Measurements from ENCODE around the gene ZDHHC16. TPM values are rescaled to one million over a fixed set of nuclear protein-coding genes. Genes with fewer than 3 reads are reported as not detected.
"Not testable (repeated sequence)": the region's sequence is repeated elsewhere in the genome, so short reads cannot be mapped to it uniquely, and the experiment has no call there.

ZDHHC16 gene
- total RNA-seq, 1 experiment from 2014 or later, result 82.0 TPM

GRCh38 chr10:97434055-97434454, 11.9 kb upstream of the ZDHHC16 start:
- DNase-seq (ENCODE audit: low read depth), result no peak

DNA sequence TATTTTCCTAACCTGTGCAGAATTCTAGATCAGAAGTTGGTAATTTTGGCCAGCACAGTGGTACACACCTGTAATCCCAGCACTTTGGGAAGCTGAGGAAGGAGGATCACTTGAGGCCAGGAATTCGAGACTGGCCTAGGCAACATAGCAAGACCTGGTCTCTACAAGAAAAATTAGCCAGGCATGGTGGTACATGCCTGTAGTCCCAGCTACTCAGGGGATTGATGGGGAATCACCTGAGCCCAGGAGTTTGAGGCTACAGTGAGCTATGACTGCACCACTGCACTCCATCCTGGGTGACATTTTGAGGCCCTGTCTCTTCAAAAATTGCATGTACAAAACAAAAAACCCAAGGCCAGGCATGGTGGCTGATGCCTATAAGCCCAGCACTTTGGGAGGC, 11.4 kb upstream of the ZDHHC16 start:
- DNase-seq (ENCODE audit: low read depth), result no peak

DNA sequence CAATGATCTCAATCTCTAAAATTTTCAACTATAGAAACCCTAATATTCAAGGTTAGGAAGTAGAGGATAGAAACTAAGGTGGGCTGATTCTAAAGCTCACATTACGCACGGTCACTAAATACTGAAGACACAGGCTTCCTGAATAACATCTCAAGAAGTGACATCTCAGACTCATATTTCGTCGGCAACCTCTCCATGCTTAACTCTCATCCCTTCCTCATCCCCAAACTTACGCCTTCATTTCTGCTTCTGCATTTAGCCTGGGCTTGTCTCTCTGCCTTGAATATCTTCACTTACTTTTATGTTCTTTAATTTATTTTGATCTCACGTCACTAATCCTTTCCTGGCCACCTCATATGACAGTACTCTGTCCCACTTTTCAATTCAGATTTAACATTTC, 10.8 kb upstream of the ZDHHC16 start:
- no peak for DNase-seq (ENCODE audit: low read depth)

- DNase-seq (ENCODE audit: low read depth), result no peak
Measured at GRCh38 chr10:97442277-97442676, 3.7 kb upstream of the ZDHHC16 start.

DNA sequence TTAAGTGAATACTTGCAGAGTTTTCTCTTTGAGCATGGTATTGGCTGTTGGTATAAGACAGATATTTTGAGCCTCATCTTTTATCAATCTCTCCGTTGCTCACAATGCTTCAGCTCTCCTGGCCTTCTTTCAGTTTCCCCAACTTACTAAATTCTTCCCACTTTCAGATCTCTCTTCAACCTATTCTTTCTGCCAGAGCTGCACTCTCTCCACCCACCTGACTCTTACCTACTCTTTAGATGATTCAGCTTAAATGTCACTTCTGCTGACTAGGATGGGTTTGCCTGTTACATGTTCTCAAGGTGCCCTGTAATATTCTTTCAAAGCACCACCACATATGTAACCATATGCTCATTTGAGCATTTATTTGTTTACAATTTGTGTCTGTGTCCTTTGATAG, 1.8 kb upstream of the ZDHHC16 start:
- DNase-seq (ENCODE audit: low read depth), result no peak

DNA sequence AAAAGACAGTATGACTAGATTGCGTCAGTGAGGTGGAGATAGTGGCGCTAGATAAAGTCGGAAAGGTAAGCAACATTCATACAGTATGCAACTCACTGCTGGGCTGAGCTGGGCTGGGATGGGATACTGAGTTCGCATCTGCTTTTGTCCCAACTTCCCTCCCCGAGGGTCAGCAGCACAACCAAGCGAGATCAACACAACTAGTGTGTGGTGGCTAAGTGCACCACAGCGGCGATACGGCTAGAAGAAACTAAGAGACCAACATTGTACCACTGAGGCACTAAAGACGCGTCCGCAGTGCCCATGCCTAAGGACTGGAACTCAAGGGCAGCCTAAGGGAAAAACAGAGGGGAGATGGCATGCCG, 636 bp upstream of the ZDHHC16 start:
- no peak for DNase-seq (ENCODE audit: low read depth)

GRCh38 chr10:97450828-97451227, 4.9 kb downstream of the ZDHHC16 start:
- no peak for DNase-seq (ENCODE audit: low read depth)

DNA sequence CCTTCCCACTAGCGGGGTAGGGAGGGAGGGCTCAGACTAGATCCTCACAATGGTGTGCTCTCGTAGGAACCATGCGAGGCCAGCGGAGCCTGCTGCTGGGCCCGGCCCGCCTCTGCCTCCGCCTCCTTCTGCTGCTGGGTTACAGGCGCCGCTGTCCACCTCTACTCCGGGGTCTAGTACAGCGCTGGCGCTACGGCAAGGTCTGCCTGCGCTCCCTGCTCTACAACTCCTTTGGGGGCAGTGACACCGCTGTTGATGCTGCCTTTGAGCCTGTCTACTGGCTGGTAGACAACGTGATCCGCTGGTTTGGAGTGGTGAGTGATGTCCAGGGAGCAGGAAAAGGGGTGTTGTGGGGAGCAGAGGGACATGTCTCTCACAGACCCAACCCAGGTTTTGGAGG, 5.6 kb downstream of the ZDHHC16 start:
- DNase-seq (ENCODE audit: low read depth), result no peak

DNA sequence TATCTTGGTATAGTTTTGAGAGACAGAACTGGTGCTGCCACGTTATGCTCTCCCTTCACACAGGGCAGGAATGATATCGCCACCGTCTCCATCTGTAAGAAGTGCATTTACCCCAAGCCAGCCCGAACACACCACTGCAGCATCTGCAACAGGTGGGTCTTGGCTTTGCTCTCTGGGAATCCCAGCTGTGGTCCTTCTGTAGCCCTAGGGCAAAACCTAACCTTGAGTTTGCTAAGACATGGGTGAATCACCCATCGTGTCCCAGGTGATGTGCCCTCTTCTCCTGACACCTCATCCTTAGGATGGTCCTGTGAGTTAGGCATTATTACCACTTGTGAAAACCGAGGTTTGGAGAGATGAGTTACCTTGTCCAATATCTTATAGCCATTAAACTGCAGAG, 6.4 kb downstream of the ZDHHC16 start:
- DNase-seq (ENCODE audit: low read depth), result no peak

DNA sequence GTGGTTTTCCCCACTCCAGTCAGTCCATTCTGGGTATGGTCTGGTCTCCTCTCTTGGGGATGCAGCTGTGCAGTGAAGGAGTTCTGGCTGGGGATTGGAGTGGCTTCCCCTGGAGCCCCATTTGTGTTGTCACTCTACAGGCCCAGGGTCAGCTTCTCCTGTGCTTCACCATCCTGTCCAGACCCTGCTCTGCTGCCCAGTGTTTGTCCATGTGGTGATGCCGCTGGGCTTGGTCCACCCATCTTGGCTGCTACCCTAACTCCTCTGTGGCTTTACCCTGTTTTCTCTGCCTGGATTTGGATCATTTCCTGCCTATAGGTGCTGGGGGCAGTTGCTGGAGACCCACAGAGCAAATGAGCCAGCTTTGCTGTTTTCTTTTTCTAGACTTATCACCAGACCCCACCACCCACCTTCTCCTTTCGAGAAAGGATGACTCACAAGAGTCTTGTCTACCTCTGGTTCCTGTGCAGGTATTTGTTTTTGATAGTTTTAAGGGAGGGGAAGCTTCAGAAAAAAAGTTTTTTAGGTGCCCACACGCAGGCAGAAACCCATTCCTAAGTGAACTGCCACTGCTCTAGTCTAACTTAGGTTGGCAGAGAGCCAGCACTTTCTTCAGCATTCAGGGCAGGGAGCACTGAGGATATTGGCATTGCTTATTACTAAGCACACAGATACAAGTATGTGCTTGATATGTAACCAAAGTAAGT, 8.5 kb downstream of the ZDHHC16 start:
- DNase-seq (ENCODE audit: low read depth), result no peak

DNA sequence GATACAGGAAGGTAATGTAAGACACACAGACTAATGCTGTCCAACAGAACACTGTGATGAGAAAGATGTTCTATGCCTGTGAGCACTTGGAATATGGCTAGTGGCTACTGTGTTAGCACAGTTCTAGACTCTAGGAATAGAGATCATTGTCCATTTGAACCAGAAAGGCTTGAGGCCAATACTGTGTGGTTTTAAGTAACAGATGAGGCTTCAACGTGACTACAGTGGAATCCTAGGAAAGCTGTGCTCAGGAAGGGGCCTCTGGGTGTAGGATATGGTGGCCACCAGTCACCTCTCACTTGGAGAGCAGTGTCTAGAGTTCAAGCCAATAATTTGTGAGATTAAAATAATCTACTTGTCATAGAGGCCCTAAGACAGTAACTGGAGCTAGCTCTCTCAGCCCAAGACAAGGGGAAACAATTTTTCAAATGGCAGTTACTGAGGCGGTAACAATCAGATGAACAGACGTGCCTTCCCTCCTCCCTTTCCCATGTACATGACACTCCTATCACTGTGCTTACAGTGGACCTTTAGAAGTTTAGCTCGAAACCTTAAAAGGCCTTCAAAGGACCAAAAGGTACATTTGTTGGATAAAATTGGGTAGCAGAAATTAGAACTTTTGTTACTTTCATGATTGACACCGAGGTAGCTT, 10.2 kb downstream of the ZDHHC16 start:
- DNase-seq (ENCODE audit: low read depth), result no peak

DNA sequence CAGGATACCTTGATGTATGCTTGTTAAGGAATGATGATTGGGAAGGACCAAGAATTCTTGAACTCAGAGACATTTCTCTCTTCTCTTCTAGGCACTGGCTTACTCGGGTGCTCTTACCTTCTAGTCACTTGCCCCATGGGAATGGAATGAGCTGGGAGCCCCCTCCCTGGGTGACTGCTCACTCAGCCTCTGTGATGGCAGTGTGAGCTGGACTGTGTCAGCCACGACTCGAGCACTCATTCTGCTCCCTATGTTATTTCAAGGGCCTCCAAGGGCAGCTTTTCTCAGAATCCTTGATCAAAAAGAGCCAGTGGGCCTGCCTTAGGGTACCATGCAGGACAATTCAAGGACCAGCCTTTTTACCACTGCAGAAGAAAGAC, 10.7 kb downstream of the ZDHHC16 start:
- no peak for DNase-seq (ENCODE audit: low read depth)

DNA sequence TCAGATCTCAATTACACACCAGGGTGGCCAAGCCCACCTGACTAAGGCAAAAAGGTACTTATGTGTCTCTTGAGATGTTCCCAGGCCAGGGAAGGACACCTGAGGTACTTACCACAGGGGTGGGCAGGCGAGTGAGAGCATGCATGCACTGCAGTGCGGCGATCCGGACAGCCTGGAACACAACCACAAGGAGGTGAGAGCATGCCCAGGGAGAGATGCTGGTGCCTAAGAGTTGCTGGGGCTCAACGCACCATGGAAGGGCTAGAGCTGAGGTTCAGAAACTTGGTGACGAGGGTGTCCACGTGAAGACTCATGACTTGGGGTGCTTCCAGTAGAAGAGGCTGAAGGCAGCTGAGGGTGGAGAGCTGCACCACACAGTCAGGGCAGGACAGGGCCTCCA, 13.1 kb downstream of the ZDHHC16 start:
- no peak for DNase-seq (ENCODE audit: low read depth)

DNA sequence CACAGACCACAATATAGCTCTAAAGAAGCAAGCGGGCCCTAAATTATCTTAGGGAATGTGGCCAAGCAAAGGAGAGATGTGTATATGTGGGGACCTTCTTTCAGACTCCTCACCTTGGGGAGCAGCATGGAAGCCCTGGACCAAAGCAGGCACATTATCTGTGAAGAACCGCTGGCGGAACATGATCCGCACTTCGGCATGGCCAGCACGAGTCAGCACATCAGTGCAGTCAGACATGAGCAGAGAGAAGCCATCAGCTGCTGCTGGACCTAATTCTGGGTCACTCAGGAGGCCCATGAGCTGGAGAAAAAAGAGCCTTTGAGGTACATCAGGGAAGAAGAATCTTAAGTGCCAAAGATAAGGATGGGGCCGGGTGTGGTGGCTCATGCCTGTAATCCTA, 14.0 kb downstream of the ZDHHC16 start:
- no peak for DNase-seq (ENCODE audit: low read depth)

DNA sequence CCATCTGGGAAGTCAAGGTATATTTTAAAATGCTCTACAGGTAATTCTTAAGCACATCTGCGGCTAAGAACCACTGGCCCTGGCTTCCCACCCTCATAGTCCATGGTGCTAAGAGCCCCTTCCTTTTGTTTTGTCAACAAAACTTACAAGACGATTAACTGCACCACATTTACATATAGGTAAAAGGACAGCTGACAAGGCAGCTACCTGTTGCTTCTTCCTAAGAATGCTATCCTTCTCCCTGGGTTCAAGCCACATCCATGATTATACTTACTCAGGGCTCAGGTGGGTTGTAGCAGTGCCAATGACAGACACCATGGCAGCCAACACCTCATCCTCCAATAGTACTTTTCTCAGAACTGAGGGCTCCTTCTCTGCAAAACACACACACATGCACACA, 16.3 kb downstream of the ZDHHC16 start:
- no peak for DNase-seq (ENCODE audit: low read depth)

DNA sequence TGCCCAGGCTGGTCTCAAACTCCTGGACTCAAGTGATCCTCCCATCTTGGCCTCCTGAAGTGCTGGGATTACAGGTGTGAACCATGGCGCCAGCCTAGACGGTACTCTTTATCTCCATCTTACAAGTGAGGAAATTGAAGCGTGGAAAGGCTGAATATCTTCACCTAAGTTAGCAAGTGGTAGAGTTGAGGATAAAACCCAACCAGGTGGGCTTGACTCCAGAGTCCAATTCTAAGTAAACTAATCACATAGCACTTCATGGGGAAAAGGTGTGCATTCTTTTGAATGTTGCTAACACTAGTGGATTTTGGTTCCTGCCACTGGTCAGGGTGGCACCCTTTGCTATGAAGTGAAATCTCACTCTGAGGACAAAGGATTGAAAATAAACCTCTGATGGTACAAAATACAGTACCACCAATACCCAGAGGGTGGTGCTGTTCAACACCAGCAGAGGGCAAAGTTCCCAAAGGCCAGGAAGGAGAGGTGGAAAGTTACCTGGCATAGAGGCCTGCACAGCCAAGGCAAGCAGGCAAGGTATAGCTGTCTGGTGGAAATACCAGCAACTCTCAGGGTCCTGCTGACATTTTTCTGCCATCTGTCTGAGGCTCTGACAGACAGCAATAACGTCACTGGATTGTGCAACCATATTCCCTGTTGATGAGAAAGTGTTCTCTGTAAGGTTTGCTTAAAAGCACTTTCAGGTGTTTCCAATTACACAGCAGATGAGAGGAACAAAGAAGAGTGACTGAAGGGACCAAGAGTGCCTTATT, 17.6 kb downstream of the ZDHHC16 start:
- peak; percentile 57 for DNase-seq (ENCODE audit: low read depth)

DNA sequence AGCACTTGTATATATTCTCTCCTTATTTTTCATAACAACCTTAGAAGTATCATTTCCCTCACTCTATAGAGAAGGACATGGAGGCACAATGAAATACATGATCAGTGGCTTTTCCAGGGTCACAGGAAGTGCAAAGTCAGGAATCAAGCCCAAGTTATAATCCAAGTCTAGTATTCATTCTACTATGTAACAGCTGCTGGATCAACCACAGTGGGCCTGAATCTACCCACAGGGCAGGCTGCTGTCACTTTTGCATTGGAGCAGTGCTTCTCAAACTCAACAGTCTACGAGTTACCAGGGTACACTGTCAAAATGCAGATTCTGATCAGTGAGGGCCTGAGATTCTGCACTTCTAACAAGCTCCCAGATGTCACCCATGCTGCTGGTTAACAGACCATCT, 18.3 kb downstream of the ZDHHC16 start:
- DNase-seq (ENCODE audit: low read depth), result no peak

- no peak for DNase-seq (ENCODE audit: low read depth)
Measured at GRCh38 chr10:97465982-97466381, 20.0 kb downstream of the ZDHHC16 start.

DNA sequence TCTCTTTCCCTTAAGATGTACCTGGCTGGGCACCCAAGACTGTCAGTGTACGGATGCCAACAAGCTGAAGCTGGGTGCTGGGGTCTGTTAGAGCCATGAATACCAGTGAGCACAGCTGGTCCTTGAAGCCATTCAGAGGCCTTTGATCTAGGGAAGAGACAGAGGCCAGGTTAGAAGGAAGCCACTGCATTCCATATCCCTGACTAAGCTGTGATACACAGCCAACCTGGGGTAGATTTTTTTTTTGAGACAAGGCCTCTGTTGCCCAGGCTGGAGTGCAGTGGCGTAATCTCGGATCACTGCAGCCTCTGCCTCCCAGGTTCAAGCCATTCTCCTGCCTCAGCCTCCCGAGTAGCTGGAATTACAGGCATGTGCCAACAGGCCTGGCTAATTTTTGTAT, 20.8 kb downstream of the ZDHHC16 start:
- DNase-seq (ENCODE audit: low read depth), result peak; percentile 83

GRCh38 chr10:97468162-97468561, 22.2 kb downstream of the ZDHHC16 start:
- no peak for DNase-seq (ENCODE audit: low read depth)

DNA sequence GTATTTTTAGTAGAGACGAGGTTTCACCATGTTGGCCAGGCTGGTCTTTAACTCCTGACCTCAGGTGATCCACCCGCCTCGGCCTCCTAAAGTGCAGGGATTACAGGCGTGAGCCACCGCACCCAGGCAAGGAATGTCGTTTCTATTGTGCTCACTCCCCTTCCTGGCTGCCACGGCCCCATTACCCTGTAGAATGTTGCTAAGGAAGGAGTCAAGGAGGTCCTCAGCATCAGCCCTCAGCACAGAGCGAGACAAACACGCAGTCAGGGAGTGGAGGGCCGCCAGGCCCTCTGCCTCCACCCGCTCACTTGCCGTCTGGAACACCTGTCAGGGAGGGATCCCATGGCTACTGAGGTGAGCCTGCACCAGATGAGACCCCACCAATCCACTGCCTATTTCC, 22.8 kb downstream of the ZDHHC16 start:
- not testable (repeated sequence) for DNase-seq (ENCODE audit: low read depth)

- DNase-seq (ENCODE audit: low read depth), result no peak
Measured at GRCh38 chr10:97474918-97475317, 28.9 kb downstream of the ZDHHC16 start.
